ENCODE results near the gene CBR1.

CBR1 gene

DNA sequence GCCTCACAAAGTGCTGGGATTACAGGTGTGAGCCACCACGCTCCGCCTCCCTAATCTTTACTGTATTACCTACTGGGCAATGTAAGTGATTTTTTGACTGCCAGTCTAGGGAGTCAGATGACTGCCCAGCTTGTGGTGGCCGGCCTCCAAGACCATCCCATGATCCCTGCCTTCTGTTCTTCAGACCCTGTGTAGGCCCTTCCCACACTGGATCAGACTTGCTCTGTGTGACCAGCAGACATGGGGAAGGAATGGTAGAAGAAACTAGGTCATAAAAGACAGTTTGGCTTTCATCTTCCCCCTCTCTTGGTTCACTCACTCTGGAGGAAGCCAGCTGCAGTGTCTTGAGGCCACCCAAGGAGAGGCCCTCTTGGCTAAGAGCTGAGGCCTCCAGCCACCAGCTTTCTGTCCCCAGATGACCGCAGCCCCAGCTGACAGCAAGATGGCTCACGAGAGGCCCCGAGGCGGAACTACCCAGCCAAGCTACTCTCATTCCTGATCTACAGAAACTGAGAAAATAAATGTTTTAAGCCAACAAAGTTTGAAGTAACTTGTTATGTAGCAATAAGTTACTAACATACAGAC is 50.6 kb downstream of the CBR1 start:
- DNase-seq: no peak

Data from activated CD4-positive, alpha-beta T cell treated with anti-CD3 and anti-CD28 coated beads for 1 hour (primary cell).